ENCODE data around the gene FURIN.

DNA sequence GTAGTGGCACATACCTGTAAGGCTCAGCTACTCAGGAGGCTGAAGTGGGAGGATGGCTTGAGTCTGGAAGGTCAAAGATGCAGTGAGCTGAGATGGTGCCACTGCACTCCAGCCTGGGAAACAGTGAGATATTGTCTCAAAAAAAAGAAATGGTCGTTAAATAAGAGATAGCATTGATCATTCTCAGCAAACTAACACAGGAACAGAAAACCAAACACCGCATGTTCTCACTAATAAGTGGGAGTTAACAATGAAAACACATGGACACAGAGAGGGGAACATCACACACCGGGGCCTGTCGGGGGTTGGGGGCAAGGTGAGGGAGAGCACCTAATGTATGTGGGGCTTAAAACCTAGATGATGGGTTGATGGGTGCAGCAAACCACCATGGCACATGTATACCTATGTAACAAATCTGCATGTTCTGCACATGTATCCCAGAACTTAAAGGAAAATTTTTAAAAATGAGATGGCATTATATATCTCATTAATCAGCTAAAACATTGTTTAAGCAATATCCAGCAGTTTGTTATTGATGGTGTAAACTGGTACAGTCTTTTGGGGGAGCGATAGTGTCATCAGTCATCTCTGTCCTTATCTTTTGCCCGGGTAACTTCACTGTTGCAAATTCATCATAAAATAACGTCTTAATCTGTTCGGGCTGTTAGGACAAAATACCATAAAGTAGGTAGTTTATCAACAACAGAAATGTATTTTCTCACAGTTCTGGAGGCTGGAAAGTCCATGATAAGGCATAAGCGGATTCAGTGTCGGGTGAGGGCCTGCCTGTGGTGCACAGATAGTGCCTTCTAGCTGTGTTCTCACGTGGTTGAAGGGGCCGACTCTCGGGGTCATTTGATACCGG is 33.0 kb downstream of the FURIN start:
- no peak for TF ChIP-seq RFX5 (IDR thresholded peaks at IDR 0.05; ENCODE audit: low read depth, low read length)
- TF ChIP-seq, protein P1, sequence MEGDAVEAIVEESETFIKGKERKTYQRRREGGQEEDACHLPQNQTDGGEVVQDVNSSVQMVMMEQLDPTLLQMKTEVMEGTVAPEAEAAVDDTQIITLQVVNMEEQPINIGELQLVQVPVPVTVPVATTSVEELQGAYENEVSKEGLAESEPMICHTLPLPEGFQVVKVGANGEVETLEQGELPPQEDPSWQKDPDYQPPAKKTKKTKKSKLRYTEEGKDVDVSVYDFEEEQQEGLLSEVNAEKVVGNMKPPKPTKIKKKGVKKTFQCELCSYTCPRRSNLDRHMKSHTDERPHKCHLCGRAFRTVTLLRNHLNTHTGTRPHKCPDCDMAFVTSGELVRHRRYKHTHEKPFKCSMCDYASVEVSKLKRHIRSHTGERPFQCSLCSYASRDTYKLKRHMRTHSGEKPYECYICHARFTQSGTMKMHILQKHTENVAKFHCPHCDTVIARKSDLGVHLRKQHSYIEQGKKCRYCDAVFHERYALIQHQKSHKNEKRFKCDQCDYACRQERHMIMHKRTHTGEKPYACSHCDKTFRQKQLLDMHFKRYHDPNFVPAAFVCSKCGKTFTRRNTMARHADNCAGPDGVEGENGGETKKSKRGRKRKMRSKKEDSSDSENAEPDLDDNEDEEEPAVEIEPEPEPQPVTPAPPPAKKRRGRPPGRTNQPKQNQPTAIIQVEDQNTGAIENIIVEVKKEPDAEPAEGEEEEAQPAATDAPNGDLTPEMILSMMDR (conservative IDR thresholded peaks at IDR 0.05; ENCODE audit: low read depth, low read length): no peak
- no peak for TF ChIP-seq RAD21 (IDR thresholded peaks at IDR 0.05; ENCODE audit: low read length)
- no peak for TF ChIP-seq POLR2A (IDR thresholded peaks at IDR 0.05; ENCODE audit: low read depth, low read length)
- no peak for TF ChIP-seq CEBPB (IDR thresholded peaks at IDR 0.05; ENCODE audit: low read depth, low read length)
- no peak for TF ChIP-seq FOS (IDR thresholded peaks at IDR 0.05; ENCODE audit: low read depth, low read length)
- TF ChIP-seq, protein P2, sequence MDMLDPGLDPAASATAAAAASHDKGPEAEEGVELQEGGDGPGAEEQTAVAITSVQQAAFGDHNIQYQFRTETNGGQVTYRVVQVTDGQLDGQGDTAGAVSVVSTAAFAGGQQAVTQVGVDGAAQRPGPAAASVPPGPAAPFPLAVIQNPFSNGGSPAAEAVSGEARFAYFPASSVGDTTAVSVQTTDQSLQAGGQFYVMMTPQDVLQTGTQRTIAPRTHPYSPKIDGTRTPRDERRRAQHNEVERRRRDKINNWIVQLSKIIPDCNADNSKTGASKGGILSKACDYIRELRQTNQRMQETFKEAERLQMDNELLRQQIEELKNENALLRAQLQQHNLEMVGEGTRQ (IDR thresholded peaks at IDR 0.05; ENCODE audit: low read depth, low read length): no peak
- no peak for TF ChIP-seq SMC3 (IDR thresholded peaks at IDR 0.05; ENCODE audit: low read depth, low read length)
- TF ChIP-seq BHLHE40 (IDR thresholded peaks at IDR 0.05; ENCODE audit: low read depth, low read length): no peak
- no peak for TF ChIP-seq MXI1 (IDR thresholded peaks at IDR 0.05; ENCODE audit: borderline replicate concordance, low read depth, low read length)
- no peak for TF ChIP-seq RCOR1 (IDR thresholded peaks at IDR 0.05; ENCODE audit: insufficient replicate concordance, low read length)
- TF ChIP-seq MAFK (IDR thresholded peaks at IDR 0.05; ENCODE audit: low read depth, low read length): no peak
- TF ChIP-seq MAZ (IDR thresholded peaks at IDR 0.05; ENCODE audit: borderline replicate concordance, low read depth, low read length): no peak

All from IMR-90 (cell line).